ENCODE data around the gene SORCS1. TPM values are rescaled to one million over a fixed set of nuclear protein-coding genes. Genes with fewer than 3 reads are reported as not detected.

Gene SORCS1
- total and polyA plus RNA-seq, 2 donors (not counting 1 experiment from before 2014, with no cell fraction given), result not detected

- Histone ChIP-seq H3K36me3 (replicated peaks in 1 of 2; ENCODE audit: control extremely low read depth in 1 of 2, control insufficient read depth in 1 of 2, extremely low read depth in 1 of 2, insufficient read depth in 2 of 2, low read length in 1 of 2) (no peaks in the 10 kb centered on the region), H3K4me3 (ENCODE audit: control extremely low read depth in 1 of 5, extremely low read depth in 1 of 5, insufficient read depth in 1 of 5, low read depth in 2 of 5, low read length in 4 of 5) (no peak overlapping the region), H3K27me3 (replicated peaks in 1 of 4; ENCODE audit: control extremely low read depth in 1 of 4, control insufficient read depth in 3 of 4, insufficient read depth in 4 of 4, low read length in 3 of 4) (peaks cover 0 to 20% (median 14%) of the 10 kb centered on the region in 4 experiments), H3K4me1 (ENCODE audit: control insufficient read depth in 2 of 2, insufficient read depth in 2 of 2, low read length in 2 of 2) (no peaks in the 10 kb centered on the region), H3K9me3 (ENCODE audit: control extremely low read depth in 1 of 3, control insufficient read depth in 2 of 3, insufficient read depth in 1 of 3, low read length in 2 of 3) (peaks cover 0 to 6% (median 0%) of the 10 kb centered on the region in 3 donors), H2AFZ (ENCODE audit: insufficient read depth, low read depth, low read length, poor library complexity, severe bottlenecking) (no peak overlapping the region), H3K79me2 (ENCODE audit: control insufficient read depth, insufficient read depth, low read length) (no peaks in the 10 kb centered on the region), H3K9ac (ENCODE audit: low read length) (no peak overlapping the region), H3K4me2 (replicated peaks; ENCODE audit: low read depth, low read length, poor library complexity, severe bottlenecking) (no peak overlapping the region), H3K27ac (ENCODE audit: low read length in 2 of 2) (no peak overlapping the region), H4K20me1 (ENCODE audit: control insufficient read depth, insufficient read depth, low read length, poor library complexity, severe bottlenecking) (no peaks in the 10 kb centered on the region)
- no CpG with 5 or more reads among the region's 2 CpGs for WGBS (ENCODE audit: insufficient coverage)
- H3K4me3 Mint-ChIP-seq, result no peak overlapping the region
- peaks cover 26% of the 10 kb centered on the region for H3K27me3 Mint-ChIP-seq
- POLR2A ChIA-PET, result no interaction called here
- H3K4me1 Mint-ChIP-seq, result peaks cover 2% of the 10 kb centered on the region
- TF ChIP-seq CTCF (IDR thresholded peaks at IDR 0.05) (no peak), EZH2 (IDR thresholded peaks at IDR 0.05; ENCODE audit: borderline replicate concordance, insufficient read depth, low read depth, low read length, poor library complexity, severe bottlenecking) (no peak)
- intact Hi-C loops (cut with micrococcal nuclease), result no loop called here
- ATAC-seq (ENCODE audit: low read depth), result no peak
- H3K9me3 Mint-ChIP-seq (ENCODE audit: insufficient read depth), result peaks cover 4% of the 10 kb centered on the region
- no peak for DNase-seq
- CTCF ChIA-PET, result no interaction called here
- H3K27ac Mint-ChIP-seq, result no peak overlapping the region
These were observed 1.9 kb upstream of the SORCS1 start for GRCh38 chr10:107166403-107166802.

GRCh38 chr10:107164992-107165391 lies 486 bp upstream of the SORCS1 start:
- Mint-ChIP-seq H3K4me3 (no peak overlapping the region), H3K27me3 (peaks cover 26% of the 10 kb centered on the region), H3K27ac (no peak overlapping the region), H3K4me1 (peaks cover 2% of the 10 kb centered on the region), H3K9me3 (ENCODE audit: insufficient read depth) (peaks cover 4% of the 10 kb centered on the region)
- Histone ChIP-seq H3K27ac (ENCODE audit: low read length in 2 of 2) (no peak overlapping the region), H3K79me2 (ENCODE audit: control insufficient read depth, insufficient read depth, low read length) (no peaks in the 10 kb centered on the region), H3K36me3 (replicated peaks in 1 of 2; ENCODE audit: control extremely low read depth in 1 of 2, control insufficient read depth in 1 of 2, extremely low read depth in 1 of 2, insufficient read depth in 2 of 2, low read length in 1 of 2) (no peaks in the 10 kb centered on the region), H4K20me1 (ENCODE audit: control insufficient read depth, insufficient read depth, low read length, poor library complexity, severe bottlenecking) (no peaks in the 10 kb centered on the region), H3K4me1 (ENCODE audit: control insufficient read depth in 2 of 2, insufficient read depth in 2 of 2, low read length in 2 of 2) (no peaks in the 10 kb centered on the region), H2AFZ (ENCODE audit: insufficient read depth, low read depth, low read length, poor library complexity, severe bottlenecking) (no peak overlapping the region), H3K9ac (ENCODE audit: low read length) (no peak overlapping the region), H3K27me3 (replicated peaks in 1 of 4; ENCODE audit: control extremely low read depth in 1 of 4, control insufficient read depth in 3 of 4, insufficient read depth in 4 of 4, low read length in 3 of 4) (peaks cover 0 to 20% (median 14%) of the 10 kb centered on the region in 4 experiments), H3K4me3 (ENCODE audit: control extremely low read depth in 1 of 5, extremely low read depth in 1 of 5, insufficient read depth in 1 of 5, low read depth in 2 of 5, low read length in 4 of 5) (no peak overlapping the region), H3K4me2 (replicated peaks; ENCODE audit: low read depth, low read length, poor library complexity, severe bottlenecking) (no peak overlapping the region), H3K9me3 (ENCODE audit: control extremely low read depth in 1 of 3, control insufficient read depth in 2 of 3, insufficient read depth in 1 of 3, low read length in 2 of 3) (peaks cover 0 to 6% (median 0%) of the 10 kb centered on the region in 3 donors)
- intact Hi-C loops (cut with micrococcal nuclease), result no loop called here
- WGBS (ENCODE audit: insufficient coverage), result 7% methylated on average over 9 of the region's 14 CpGs
- no peak for ATAC-seq (ENCODE audit: low read depth)
- TF ChIP-seq CTCF (IDR thresholded peaks at IDR 0.05), result no peak
- no peak for TF ChIP-seq EZH2 (IDR thresholded peaks at IDR 0.05; ENCODE audit: borderline replicate concordance, insufficient read depth, low read depth, low read length, poor library complexity, severe bottlenecking)
- no peak for DNase-seq
- ChIA-PET POLR2A (no interaction called here), CTCF (no interaction called here)
